ENCODE measurements around the gene SRMS. TPM values are rescaled to one million over a fixed set of nuclear protein-coding genes. Genes with fewer than 3 reads are reported as not detected.

SRMS gene
- total RNA-seq, 1 donor from 2014 or later = not detected

- Mint-ChIP-seq H3K27me3 (peaks cover 3% of the 10 kb centered on the region), H3K27ac (no peak overlapping the region), H3K9me3 (ENCODE audit: low read depth) (no peaks in the 10 kb centered on the region), H3K4me3 (ENCODE audit: low read depth) (peak overlapping the region; percentile 21), H3K36me3 (ENCODE audit: insufficient read depth) (peaks cover 3% of the 10 kb centered on the region), H3K4me1 (ENCODE audit: low read depth) (no peaks in the 10 kb centered on the region)
- DNase-seq (ENCODE audit: low spot score, unreplicated experiment) = no peak
- no peak for TF ChIP-seq CTCF (IDR thresholded peaks at IDR 0.05; ENCODE audit: unreplicated experiment)
Observed at GRCh38 chr20:63556873-63557478, 9.4 kb upstream of the SRMS start.

GRCh38 chr20:63555661-63556381 is 8.3 kb upstream of the SRMS start:
- Mint-ChIP-seq H3K4me1 (ENCODE audit: low read depth) (no peaks in the 10 kb centered on the region), H3K4me3 (ENCODE audit: low read depth) (no peak overlapping the region), H3K9me3 (ENCODE audit: low read depth) (no peaks in the 10 kb centered on the region), H3K27me3 (peaks cover 8% of the 10 kb centered on the region), H3K27ac (no peak overlapping the region), H3K36me3 (ENCODE audit: insufficient read depth) (peaks cover 3% of the 10 kb centered on the region)
- DNase-seq (ENCODE audit: low spot score, unreplicated experiment) = no peak
- TF ChIP-seq CTCF (IDR thresholded peaks at IDR 0.05; ENCODE audit: unreplicated experiment) = no peak

DNA sequence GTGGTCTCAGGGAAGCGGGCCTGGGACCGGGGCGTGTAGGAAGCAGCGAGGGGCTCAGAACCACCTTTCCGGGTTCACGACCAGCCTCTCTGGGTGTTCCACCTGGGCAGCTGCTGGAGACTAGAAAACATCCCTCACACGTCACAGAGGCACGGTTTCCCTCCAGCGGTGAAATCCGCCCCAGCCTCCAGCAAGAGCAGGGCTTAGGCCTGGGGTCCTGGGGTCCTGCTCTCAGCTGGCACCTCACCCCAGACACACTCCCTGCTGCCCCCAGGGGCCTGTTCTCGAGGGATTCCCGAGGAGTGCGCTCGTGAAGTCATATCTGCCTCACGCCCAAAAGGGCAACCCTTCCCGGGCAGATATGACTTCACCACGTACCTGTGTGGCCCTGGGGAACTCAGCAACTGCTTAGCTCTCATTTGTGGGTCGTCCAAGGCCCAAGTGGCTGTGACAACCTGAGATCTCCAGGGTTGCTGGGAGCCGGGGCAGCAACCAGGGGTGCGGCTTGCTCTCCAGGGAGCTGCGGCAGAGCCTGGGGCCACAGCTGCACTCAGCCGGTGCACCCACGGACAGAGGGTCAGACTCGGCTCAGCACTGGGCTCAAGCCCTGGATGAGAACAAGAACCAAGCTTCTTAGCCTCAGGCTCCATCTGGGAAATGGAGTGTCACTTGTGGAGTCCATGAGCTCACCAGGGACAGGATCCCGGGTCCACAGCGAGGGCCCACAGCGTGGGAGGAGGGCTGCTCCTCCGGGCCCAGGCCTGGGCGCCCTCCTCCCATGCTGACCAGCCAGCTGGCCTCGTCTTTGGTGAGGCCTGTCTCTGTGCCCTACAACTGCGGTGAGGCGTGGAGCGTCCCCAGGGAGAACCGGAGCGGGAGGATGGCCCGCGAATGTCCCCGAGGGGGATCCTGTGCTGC is 7.1 kb upstream of the SRMS start:
- Mint-ChIP-seq H3K27ac (no peak overlapping the region), H3K4me1 (ENCODE audit: low read depth) (no peaks in the 10 kb centered on the region), H3K4me3 (ENCODE audit: low read depth) (peak overlapping the region; percentile 69), H3K27me3 (peaks cover 8% of the 10 kb centered on the region), H3K36me3 (ENCODE audit: insufficient read depth) (no peaks in the 10 kb centered on the region), H3K9me3 (ENCODE audit: low read depth) (no peaks in the 10 kb centered on the region)
- no peak for DNase-seq (ENCODE audit: low spot score, unreplicated experiment)
- no peak for TF ChIP-seq CTCF (IDR thresholded peaks at IDR 0.05; ENCODE audit: unreplicated experiment)

DNA sequence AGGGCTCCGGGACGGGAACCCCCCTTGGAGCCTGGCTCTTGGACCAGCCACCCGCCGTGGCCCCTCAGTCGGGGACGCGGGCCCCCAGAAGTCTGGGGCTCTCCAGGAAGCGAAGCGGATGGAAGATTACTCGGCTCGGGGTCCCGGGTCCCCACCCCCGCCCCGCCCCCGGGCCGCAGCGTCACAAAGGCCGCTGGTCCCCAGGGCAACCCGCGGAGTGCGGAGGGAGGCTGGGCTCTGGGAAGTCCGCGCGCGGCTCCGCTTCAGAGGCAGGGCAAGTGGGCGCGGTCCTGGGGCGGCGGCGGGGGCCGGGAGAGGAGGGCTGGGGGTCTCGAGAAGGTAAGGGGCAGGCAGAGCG is 6.4 kb upstream of the SRMS start, which contains the start of gene FNDC11:
Gene FNDC11, plus strand, starts transcription at position 227 of the 358 bp plus-strand sequence. CDS start 1,505 bp downstream, outside the sequence.
- no peak within 1 kb of the TSS for H3K27ac Mint-ChIP-seq
- H3K36me3 Mint-ChIP-seq (ENCODE audit: insufficient read depth) = no peaks in the 10 kb centered on the region
- peaks cover 12% of the 10 kb centered on the region for H3K27me3 Mint-ChIP-seq
- no peaks in the 10 kb centered on the region for H3K9me3 Mint-ChIP-seq (ENCODE audit: low read depth)
- no peaks in the 10 kb centered on the region for H3K4me1 Mint-ChIP-seq (ENCODE audit: low read depth)
- peak; percentile 43 for DNase-seq (ENCODE audit: low spot score, unreplicated experiment)
- peak within 1 kb of the TSS; percentile 69 for H3K4me3 Mint-ChIP-seq (ENCODE audit: low read depth)
- TF ChIP-seq CTCF (IDR thresholded peaks at IDR 0.05; ENCODE audit: unreplicated experiment) = no peak
